ENCODE data around the gene RHPN2.
"Not testable (repeated sequence)": the region's sequence is repeated elsewhere in the genome, so short reads cannot be mapped to it uniquely, and the experiment has no call there.

Gene RHPN2

DNA sequence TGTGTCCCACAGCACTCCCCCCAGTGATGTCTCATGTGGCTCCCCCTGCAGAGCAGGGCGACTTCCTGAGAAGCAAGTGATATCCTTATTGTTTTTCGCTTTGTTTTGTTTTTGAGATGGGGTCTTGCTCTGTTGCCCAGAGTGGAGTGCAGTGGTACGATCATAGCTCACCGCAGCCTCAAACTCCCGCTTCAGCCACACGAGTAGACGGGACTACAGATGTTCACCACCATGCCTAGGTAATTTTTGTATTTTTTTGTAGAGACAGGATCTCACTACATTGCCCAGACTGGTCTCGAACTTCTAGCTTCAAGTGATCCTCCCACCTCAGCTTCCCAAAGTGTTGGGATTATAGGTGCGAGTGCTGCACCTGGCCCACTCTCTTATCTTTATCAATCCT, 97.9 kb downstream of the RHPN2 start:
- TF ChIP-seq, protein P1, sequence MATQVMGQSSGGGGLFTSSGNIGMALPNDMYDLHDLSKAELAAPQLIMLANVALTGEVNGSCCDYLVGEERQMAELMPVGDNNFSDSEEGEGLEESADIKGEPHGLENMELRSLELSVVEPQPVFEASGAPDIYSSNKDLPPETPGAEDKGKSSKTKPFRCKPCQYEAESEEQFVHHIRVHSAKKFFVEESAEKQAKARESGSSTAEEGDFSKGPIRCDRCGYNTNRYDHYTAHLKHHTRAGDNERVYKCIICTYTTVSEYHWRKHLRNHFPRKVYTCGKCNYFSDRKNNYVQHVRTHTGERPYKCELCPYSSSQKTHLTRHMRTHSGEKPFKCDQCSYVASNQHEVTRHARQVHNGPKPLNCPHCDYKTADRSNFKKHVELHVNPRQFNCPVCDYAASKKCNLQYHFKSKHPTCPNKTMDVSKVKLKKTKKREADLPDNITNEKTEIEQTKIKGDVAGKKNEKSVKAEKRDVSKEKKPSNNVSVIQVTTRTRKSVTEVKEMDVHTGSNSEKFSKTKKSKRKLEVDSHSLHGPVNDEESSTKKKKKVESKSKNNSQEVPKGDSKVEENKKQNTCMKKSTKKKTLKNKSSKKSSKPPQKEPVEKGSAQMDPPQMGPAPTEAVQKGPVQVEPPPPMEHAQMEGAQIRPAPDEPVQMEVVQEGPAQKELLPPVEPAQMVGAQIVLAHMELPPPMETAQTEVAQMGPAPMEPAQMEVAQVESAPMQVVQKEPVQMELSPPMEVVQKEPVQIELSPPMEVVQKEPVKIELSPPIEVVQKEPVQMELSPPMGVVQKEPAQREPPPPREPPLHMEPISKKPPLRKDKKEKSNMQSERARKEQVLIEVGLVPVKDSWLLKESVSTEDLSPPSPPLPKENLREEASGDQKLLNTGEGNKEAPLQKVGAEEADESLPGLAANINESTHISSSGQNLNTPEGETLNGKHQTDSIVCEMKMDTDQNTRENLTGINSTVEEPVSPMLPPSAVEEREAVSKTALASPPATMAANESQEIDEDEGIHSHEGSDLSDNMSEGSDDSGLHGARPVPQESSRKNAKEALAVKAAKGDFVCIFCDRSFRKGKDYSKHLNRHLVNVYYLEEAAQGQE (IDR thresholded peaks at IDR 0.05; ENCODE audit: insufficient replicate concordance, low read depth) = no peak
- TF ChIP-seq CTCF (IDR thresholded peaks at IDR 0.05; ENCODE audit: insufficient read depth, low read length) (no peak), POLR2AphosphoS5 (IDR thresholded peaks at IDR 0.05; ENCODE audit: low read depth) (no peak), GABPA (IDR thresholded peaks at IDR 0.05; ENCODE audit: low read depth) (no peak), SPI1 (IDR thresholded peaks at IDR 0.05; ENCODE audit: borderline replicate concordance, low read depth) (no peak)
- H3K4me3 ChIP-seq (replicated peaks; ENCODE audit: insufficient read depth, low read length) = no peak overlapping the region
- no peak for DNase-seq (ENCODE audit: low read depth in 1 of 2, low spot score in 1 of 2)
- H3K27ac ChIP-seq (replicated peaks) = no peak overlapping the region
- H3K27me3 ChIP-seq (ENCODE audit: insufficient read depth, poor library complexity, severe bottlenecking) = no peaks in the 10 kb centered on the region

DNA sequence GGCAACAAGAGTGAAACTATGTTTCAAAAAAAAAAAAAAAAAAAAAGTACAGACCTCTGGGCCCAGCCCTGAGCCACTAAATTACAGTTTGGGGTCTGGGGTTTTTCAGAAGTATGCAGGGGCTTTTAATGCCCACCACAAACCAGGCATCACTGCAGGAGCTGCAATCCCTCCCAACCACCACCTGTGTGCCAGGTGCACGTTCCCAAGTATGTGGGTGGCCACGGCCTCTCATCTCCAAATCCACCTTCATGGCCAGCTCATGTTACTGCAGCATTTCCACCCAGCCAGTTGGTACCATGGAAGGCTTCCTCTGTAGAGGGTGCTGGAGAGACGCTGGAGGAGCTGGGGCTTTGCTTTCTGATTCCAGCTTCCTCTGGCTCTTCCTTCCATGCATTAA, 119.4 kb downstream of the RHPN2 start:
- TF ChIP-seq GABPA (IDR thresholded peaks at IDR 0.05; ENCODE audit: low read depth) (no peak), CTCF (IDR thresholded peaks at IDR 0.05; ENCODE audit: insufficient read depth, low read length) (no peak), SPI1 (IDR thresholded peaks at IDR 0.05; ENCODE audit: borderline replicate concordance, low read depth) (no peak), POLR2AphosphoS5 (IDR thresholded peaks at IDR 0.05; ENCODE audit: low read depth) (no peak)
- TF ChIP-seq, protein P1 (IDR thresholded peaks at IDR 0.05; ENCODE audit: insufficient replicate concordance, low read depth) = no peak
- no peak overlapping the region for H3K4me3 ChIP-seq (replicated peaks; ENCODE audit: insufficient read depth, low read length)
- no peak overlapping the region for H3K27ac ChIP-seq (replicated peaks)
- DNase-seq (ENCODE audit: low read depth in 1 of 2, low spot score in 1 of 2) = no peak
- H3K27me3 ChIP-seq (ENCODE audit: insufficient read depth, poor library complexity, severe bottlenecking) = no peaks in the 10 kb centered on the region

DNA sequence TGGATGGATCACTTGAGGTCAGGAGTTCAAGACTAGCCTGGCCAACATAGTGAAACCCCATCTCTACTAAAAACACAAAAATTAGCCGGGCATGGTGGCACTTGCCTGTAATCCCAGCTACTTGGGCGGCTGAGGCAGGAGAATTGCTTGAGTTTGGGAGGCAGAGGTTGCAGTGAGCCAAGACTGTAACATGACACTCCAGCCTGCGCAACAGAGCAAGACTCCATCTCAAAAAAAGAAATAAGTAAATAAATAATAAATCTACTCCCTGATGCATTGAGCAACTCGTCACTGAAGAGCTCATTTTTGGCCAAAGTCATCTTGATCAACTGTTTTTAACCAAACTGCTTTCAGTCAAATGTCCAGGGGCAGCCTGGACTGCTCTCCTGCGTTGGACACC, 123.4 kb downstream of the RHPN2 start:
- not testable (repeated sequence) for DNase-seq (ENCODE audit: low read depth in 1 of 2, low spot score in 1 of 2); H3K27ac ChIP-seq (replicated peaks); H3K27me3 ChIP-seq (ENCODE audit: insufficient read depth, poor library complexity, severe bottlenecking); H3K4me3 ChIP-seq (replicated peaks; ENCODE audit: insufficient read depth, low read length)

DNA sequence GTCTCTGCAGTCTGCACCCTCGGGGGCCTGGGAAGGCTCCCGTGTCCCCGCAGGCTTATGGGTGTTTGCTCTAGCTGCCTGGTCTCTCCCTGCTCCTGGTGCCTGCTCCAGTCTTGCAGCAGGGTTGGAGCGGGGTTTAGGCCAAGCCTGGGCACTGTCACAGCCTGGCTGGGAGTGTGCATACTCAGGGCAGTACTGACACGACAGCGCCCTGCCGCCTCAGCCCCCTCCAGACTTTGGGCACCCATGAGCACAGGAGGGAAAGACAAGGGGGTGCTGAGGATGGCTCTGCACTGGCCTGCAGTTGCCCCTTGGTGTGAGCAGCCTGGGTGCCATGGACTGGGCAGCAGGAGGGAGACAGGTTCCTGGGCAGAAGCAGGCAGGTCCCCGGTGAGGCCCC, 128.6 kb downstream of the RHPN2 start:
- Histone ChIP-seq H3K27me3 (ENCODE audit: insufficient read depth, poor library complexity, severe bottlenecking) (no peaks in the 10 kb centered on the region), H3K4me3 (replicated peaks; ENCODE audit: insufficient read depth, low read length) (no peak overlapping the region), H3K27ac (replicated peaks) (no peak overlapping the region)
- DNase-seq (ENCODE audit: low read depth in 1 of 2, low spot score in 1 of 2) = no peak
- TF ChIP-seq SPI1 (IDR thresholded peaks at IDR 0.05; ENCODE audit: borderline replicate concordance, low read depth) (no peak), POLR2AphosphoS5 (IDR thresholded peaks at IDR 0.05; ENCODE audit: low read depth) (no peak), CTCF (IDR thresholded peaks at IDR 0.05; ENCODE audit: insufficient read depth, low read length) (no peak), GABPA (IDR thresholded peaks at IDR 0.05; ENCODE audit: low read depth) (no peak)
- TF ChIP-seq, protein P1 (IDR thresholded peaks at IDR 0.05; ENCODE audit: insufficient replicate concordance, low read depth) = no peak
